ENCODE data around the gene NSUN4. TPM values are rescaled to one million over a fixed set of nuclear protein-coding genes. Genes with fewer than 3 reads are reported as not detected.

The NSUN4 gene
- total RNA-seq, 1 experiment from 2014 or later, result 20.4 TPM

DNA sequence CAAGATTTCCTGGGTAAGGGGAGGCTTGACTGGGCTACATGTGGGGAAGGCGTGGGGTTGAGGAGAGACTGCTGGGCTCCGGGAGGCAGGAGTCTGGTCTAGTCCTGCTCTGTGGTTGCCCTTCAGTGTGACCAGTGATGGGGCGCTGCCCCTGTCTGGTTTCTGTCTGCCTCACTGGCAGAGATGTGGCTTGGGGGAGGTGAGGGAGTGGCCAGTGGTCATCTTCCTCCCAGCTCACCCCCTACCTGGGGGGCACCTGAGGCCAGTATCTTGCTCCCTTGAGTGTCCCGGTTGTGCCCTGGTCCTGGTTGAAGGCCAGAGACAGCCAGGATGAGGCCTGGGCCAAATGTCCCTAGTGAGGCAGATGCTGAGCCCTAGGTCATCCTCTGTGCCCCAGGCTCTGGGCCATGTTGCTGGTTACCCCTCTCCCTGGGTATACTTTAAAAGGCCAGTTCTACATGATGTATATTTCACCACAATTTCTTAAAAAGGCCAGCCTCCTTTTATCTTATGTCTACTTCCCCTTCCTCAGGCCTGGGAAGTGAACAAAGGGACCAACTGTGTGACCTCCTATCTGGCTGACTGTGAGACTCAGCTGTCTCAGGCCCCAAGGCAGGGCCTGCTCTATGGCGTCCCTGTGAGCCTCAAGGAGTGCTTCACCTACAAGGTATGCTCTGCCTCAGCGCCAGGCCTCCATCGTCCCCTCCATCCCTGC, 64.0 kb downstream of the NSUN4 start:
- Histone ChIP-seq H3T11ph (ENCODE audit: low read length) (no peak overlapping the region), H3K4ac (ENCODE audit: low read depth, low read length) (no peak overlapping the region), H3K79me1 (ENCODE audit: insufficient read depth, low read depth, low read length, poor library complexity, severe bottlenecking) (no peaks in the 10 kb centered on the region), H2BK20ac (ENCODE audit: low read depth, low read length, poor library complexity, severe bottlenecking) (no peak overlapping the region), H3K9ac (ENCODE audit: extremely low read depth, insufficient read length, low read length) (no peak overlapping the region), H3K79me2 (ENCODE audit: insufficient read depth, low read length) (no peaks in the 10 kb centered on the region), H2AFZ (ENCODE audit: low read length) (no peak overlapping the region), H2AK5ac (ENCODE audit: insufficient read length, low read length) (no peak overlapping the region), H3K27me3 (ENCODE audit: insufficient read depth, low read length) (no peaks in the 10 kb centered on the region), H3K56ac (ENCODE audit: insufficient read length, low read depth, low read length) (no peak overlapping the region), H2BK12ac (ENCODE audit: insufficient read length, low read depth, low read length) (no peak overlapping the region), H3K9me3 (ENCODE audit: control insufficient read depth, low read depth, low read length) (no peaks in the 10 kb centered on the region), H4K5ac (ENCODE audit: insufficient read length, low read depth, low read length) (no peak overlapping the region), H3K4me2 (ENCODE audit: insufficient read depth, insufficient read length, low read length) (no peak overlapping the region), H3K27ac (ENCODE audit: insufficient read length, low read depth, low read length) (no peak overlapping the region), H4K91ac (ENCODE audit: insufficient read length, low read depth, low read length) (no peak overlapping the region), H2BK5ac (ENCODE audit: insufficient read length, low read length) (no peak overlapping the region), H3K18ac (ENCODE audit: insufficient read length, low read depth, low read length) (no peak overlapping the region), H4K8ac (replicated peaks; ENCODE audit: insufficient read length, low read depth, low read length) (no peak overlapping the region), H3K4me1 (ENCODE audit: insufficient read depth, low read length) (peaks cover 3% of the 10 kb centered on the region; the same call in 1 of the 2 replicates), H3K23ac (ENCODE audit: insufficient read length, low read depth, low read length) (no peak overlapping the region), H4K20me1 (ENCODE audit: control insufficient read depth, insufficient read depth, insufficient read length) (no peaks in the 10 kb centered on the region), H3K14ac (ENCODE audit: insufficient read depth, low read length) (no peak overlapping the region; the same call in 1 of the 2 replicates), H3K23me2 (ENCODE audit: insufficient read length, low read depth, low read length, poor library complexity, severe bottlenecking) (no peaks in the 10 kb centered on the region), H2BK120ac (ENCODE audit: low read depth, low read length, poor library complexity, severe bottlenecking) (no peak overlapping the region), H2BK15ac (ENCODE audit: low read depth, low read length) (no peak overlapping the region)
- DNase-seq, result no peak
- H3K4me1 Mint-ChIP-seq, result peaks cover 33 to 44% of the 10 kb centered on the region in 2 experiments
- no peaks in the 10 kb centered on the region for H3K27me3 Mint-ChIP-seq (ENCODE audit: low read depth)
- TF ChIP-seq, protein P1, sequence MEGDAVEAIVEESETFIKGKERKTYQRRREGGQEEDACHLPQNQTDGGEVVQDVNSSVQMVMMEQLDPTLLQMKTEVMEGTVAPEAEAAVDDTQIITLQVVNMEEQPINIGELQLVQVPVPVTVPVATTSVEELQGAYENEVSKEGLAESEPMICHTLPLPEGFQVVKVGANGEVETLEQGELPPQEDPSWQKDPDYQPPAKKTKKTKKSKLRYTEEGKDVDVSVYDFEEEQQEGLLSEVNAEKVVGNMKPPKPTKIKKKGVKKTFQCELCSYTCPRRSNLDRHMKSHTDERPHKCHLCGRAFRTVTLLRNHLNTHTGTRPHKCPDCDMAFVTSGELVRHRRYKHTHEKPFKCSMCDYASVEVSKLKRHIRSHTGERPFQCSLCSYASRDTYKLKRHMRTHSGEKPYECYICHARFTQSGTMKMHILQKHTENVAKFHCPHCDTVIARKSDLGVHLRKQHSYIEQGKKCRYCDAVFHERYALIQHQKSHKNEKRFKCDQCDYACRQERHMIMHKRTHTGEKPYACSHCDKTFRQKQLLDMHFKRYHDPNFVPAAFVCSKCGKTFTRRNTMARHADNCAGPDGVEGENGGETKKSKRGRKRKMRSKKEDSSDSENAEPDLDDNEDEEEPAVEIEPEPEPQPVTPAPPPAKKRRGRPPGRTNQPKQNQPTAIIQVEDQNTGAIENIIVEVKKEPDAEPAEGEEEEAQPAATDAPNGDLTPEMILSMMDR (conservative IDR thresholded peaks at IDR 0.05), result no peak
- no peaks in the 10 kb centered on the region for H3K9me3 Mint-ChIP-seq
- no peak overlapping the region for H3K4me3 Mint-ChIP-seq
- H3K36me3 Mint-ChIP-seq (ENCODE audit: insufficient read depth in 1 of 3, low read depth in 3 of 3), result peaks cover 2 to 7% (median 6%) of the 10 kb centered on the region in 3 experiments; a peak in 6 of 7 replicates
- H3K27ac Mint-ChIP-seq, result no peak overlapping the region; a peak in 1 of 7 replicates
- whole genome bisulfite sequencing (ENCODE audit: extremely low coverage, insufficient read length, low lambda C conversion rate), result no CpG with 5 or more reads among the region's 7 CpGs
